Neural progenitor cell (in vitro differentiated cells): ENCODE data around the gene AGXT.

Experiments
- EZH2phosphoT487 ChIP-seq: fragments of 200-600 bp; sonication (generic); IDR thresholded peaks from 2 replicates; pipeline ENCODE4 v1.6.1; 2017; ENCODE audit warnings: antibody characterized with exemption
- TF ChIP-seq, protein P1 (sequence below): fragments of 200-600 bp; sonication (generic); IDR thresholded peaks from 2 replicates; pipeline ENCODE4 v1.5.1; 2017; ENCODE audit warnings: antibody characterized with exemption, mild to moderate bottlenecking

DNA sequence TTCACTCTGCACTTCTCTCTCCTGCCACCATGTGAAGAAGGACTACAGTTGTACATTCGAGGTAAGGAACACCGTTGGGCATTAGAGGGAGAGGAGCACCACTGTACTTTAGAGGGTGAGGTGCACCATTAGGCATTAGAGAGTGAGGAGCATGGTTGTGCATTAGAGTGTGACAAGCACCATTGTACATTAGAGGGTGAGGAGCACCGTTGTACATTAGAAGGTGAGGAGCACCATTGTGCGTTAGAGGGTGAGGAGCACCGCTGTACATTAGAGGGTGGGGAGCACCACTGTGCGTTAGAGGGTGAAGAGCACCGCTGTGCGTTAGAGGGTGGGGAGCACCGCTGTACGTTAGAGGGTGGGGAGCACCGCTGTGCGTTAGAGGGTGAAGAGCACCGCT is 20.8 kb upstream of the AGXT start:
- no peak for TF ChIP-seq EZH2phosphoT487
- TF ChIP-seq, protein P1, sequence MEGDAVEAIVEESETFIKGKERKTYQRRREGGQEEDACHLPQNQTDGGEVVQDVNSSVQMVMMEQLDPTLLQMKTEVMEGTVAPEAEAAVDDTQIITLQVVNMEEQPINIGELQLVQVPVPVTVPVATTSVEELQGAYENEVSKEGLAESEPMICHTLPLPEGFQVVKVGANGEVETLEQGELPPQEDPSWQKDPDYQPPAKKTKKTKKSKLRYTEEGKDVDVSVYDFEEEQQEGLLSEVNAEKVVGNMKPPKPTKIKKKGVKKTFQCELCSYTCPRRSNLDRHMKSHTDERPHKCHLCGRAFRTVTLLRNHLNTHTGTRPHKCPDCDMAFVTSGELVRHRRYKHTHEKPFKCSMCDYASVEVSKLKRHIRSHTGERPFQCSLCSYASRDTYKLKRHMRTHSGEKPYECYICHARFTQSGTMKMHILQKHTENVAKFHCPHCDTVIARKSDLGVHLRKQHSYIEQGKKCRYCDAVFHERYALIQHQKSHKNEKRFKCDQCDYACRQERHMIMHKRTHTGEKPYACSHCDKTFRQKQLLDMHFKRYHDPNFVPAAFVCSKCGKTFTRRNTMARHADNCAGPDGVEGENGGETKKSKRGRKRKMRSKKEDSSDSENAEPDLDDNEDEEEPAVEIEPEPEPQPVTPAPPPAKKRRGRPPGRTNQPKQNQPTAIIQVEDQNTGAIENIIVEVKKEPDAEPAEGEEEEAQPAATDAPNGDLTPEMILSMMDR, result no peak
